Psoas muscle (tissue), 8 donors: ENCODE data around the gene ARMC6. TPM values are rescaled to one million over a fixed set of nuclear protein-coding genes. Genes with fewer than 3 reads are reported as not detected.

Source experiments
- ATAC-seq, 4 donors: fragments of 200-7000 bp; cut with Tn5 transposase; one replicate each; pipeline ENCODE4 v1.9.1; 2020; ENCODE audit warnings: moderate library complexity in 3 of 4, mild to moderate bottlenecking in 2 of 4
- DNase-seq, 2 donors: peaks; one replicate each; pipeline ENCODE4 v3.0.0-alpha.2; 2020
- H3K27ac ChIP-seq: fragments of 200-600 bp; one replicate; pipeline ENCODE4 v1.8.0; 2022
- H3K27me3 ChIP-seq, 3 donors: fragments of 200-600 bp in 1 of 3; one replicate each; pipeline versions ENCODE4 v1.6.1 to v1.8.0; 2013 to 2022; ENCODE audit warnings: low read length in 2 of 3, mild to moderate bottlenecking in 2 of 3, moderate library complexity in 1 of 3; ENCODE audit not compliant: insufficient read depth in 3 of 3
- H3K36me3 ChIP-seq, 2 donors: fragments of 200-600 bp in 1 of 2; one replicate each; pipeline versions ENCODE4 v1.6.1 to v1.8.0; 2013 to 2022; ENCODE audit warnings: low read depth in 1 of 2, mild to moderate bottlenecking in 1 of 2, moderate library complexity in 1 of 2; ENCODE audit not compliant: insufficient read depth in 1 of 2
- H3K4me1 ChIP-seq: fragments of 200-600 bp; one replicate; pipeline ENCODE4 v1.8.0; 2022
- H3K4me3 ChIP-seq: fragments of 200-600 bp; one replicate; pipeline ENCODE4 v1.8.0; 2022; ENCODE audit warnings: mild to moderate bottlenecking
- H3K9me3 ChIP-seq: fragments of 200-600 bp; one replicate; pipeline ENCODE4 v1.8.0; 2022
- CTCF ChIP-seq: fragments of 200-600 bp; IDR thresholded peaks from one replicate; pipeline ENCODE4 v1.8.0; 2022; ENCODE audit warnings: antibody characterized with exemption
- WGBS, 3 donors: extraction: QIAGEN DNeasy Blood & Tissue Kit; methylation state at CpG; one replicate each; pipeline versions ENCODE4 v1.1.6 to v1.1.7; 2013; 5-methylcytosine and 5-hydroxymethylcytosine counted together
- intact Hi-C, 2 donors: fragments of 100-400 bp; cut with DNase I; formaldehyde crosslinking; loops; one replicate each; pipeline versions ENCODE4 v1.11.0 to v1.14.2; 2022
- polyA plus RNA-seq, 3 donors: library from polyadenylated mRNA; stranded (reverse); fragments of 200-250 nt; gene quantifications; one replicate each; pipeline ENCODE4 v1.2.3, GENCODE V29; 2013
- total RNA-seq, 4 donors: library from RNA; stranded (reverse); fragmentation: NEBNext Ultra II Directional in 2 of 4; extraction: Animal tissue kit (Norgen Biotek cat#: 25700) in 2 of 4; gene quantifications; one replicate each; pipeline versions ENCODE4 v1.2.1 to v1.2.4, GENCODE V29; 2021 to 2023
- donor health status: healthy with polysubstance abuse.
- donor health status: DM: no; HTN: no; CAD: no; lungs with moderate emphysema.
- donor health status: Bipolar disorder and iron deficiency.
- donor health status: healthy.
- donor health status: DM: yes; HTN: yes; CAD: no.
- donor health status: DM: no; HTN: no; CAD: no.
- donor health status: DM: no; HTN: no; CAD: no.
- donor health status: DM: yes; HTN: yes; CAD: no.

ARMC6 gene
- total and polyA plus RNA-seq, 7 donors: 13.7 to 74.1 (median 22.6) TPM

- TF ChIP-seq CTCF: no peak
- Histone ChIP-seq H3K27ac (no peak overlapping the region), H3K36me3 (peaks cover 0 to 51% of the 10 kb centered on the region in 2 donors), H3K4me1 (peaks cover 6% of the 10 kb centered on the region), H3K27me3 (no peaks in the 10 kb centered on the region), H3K9me3 (no peaks in the 10 kb centered on the region), H3K4me3 (no peak overlapping the region)
- intact Hi-C loops: no loop called here
- ATAC-seq: peak in 1 of 4 donors; percentile 16
- WGBS, 3 donors: 93% methylated on average over 13 of the region's 13 CpGs
- DNase-seq: no peak
Observed at GRCh38 chr19:19042732-19043280, 9.4 kb downstream of the ARMC6 start.

- TF ChIP-seq CTCF: no peak
- H3K27me3 ChIP-seq: no peaks in the 10 kb centered on the region
- H3K4me1 ChIP-seq: peaks cover 6% of the 10 kb centered on the region
- H3K36me3 ChIP-seq: peaks cover 0 to 53% of the 10 kb centered on the region in 2 donors
- no peak overlapping the region for H3K27ac ChIP-seq
- intact Hi-C loops: no loop called here
- no peaks in the 10 kb centered on the region for H3K9me3 ChIP-seq
- H3K4me3 ChIP-seq: no peak overlapping the region
- ATAC-seq: no peak
- 87 to 94% (median 93%) methylated on average over 5 to 6 of the region's 6 CpGs for WGBS, 3 donors
- DNase-seq: no peak
Observed at GRCh38 chr19:19043481-19043880, 10.1 kb downstream of the ARMC6 start.

- ATAC-seq (no peak), DNase-seq (no peak)
- peaks cover 0 to 56% of the 10 kb centered on the region in 2 donors for H3K36me3 ChIP-seq
- no peak for TF ChIP-seq CTCF
- 89 to 96% (median 91%) methylated on average over 6 of the region's 6 CpGs for WGBS, 3 donors
- intact Hi-C loops: no loop called here
- peaks cover 6% of the 10 kb centered on the region for H3K4me1 ChIP-seq
- H3K27ac ChIP-seq: no peak overlapping the region
- H3K27me3 ChIP-seq: no peaks in the 10 kb centered on the region
- H3K9me3 ChIP-seq: no peaks in the 10 kb centered on the region
- no peak overlapping the region for H3K4me3 ChIP-seq
Observed at GRCh38 chr19:19043881-19044280, 10.5 kb downstream of the ARMC6 start.

GRCh38 chr19:19049406-19049805 is 16.0 kb downstream of the ARMC6 start:
- no peaks in the 10 kb centered on the region for H3K4me1 ChIP-seq
- H3K27me3 ChIP-seq: no peaks in the 10 kb centered on the region
- ATAC-seq (no peak), DNase-seq (no peak)
- H3K4me3 ChIP-seq: no peak overlapping the region
- H3K9me3 ChIP-seq: no peaks in the 10 kb centered on the region
- 95 to 97% (median 97%) methylated on average over 2 of the region's 2 CpGs for WGBS, 3 donors
- H3K27ac ChIP-seq: no peak overlapping the region
- no peak for TF ChIP-seq CTCF
- intact Hi-C loops: no loop called here
- H3K36me3 ChIP-seq: peaks cover 0 to 70% of the 10 kb centered on the region in 2 donors

- H3K9me3 ChIP-seq: no peaks in the 10 kb centered on the region
- WGBS, 3 donors: 93 to 96% (median 96%) methylated on average over 4 of the region's 4 CpGs
- intact Hi-C loops: loop anchor here in 1 of 2 donors (10.0 kb wide), 1 partner anchor 125 kb away; the partner anchor contains the start of gene MEF2B
- ATAC-seq (no peak), DNase-seq (no peak)
- no peaks in the 10 kb centered on the region for H3K4me1 ChIP-seq
- H3K27ac ChIP-seq: no peak overlapping the region
- no peaks in the 10 kb centered on the region for H3K27me3 ChIP-seq
- TF ChIP-seq CTCF: no peak
- H3K36me3 ChIP-seq: peaks cover under 1 to 70% of the 10 kb centered on the region in 2 donors
- no peak overlapping the region for H3K4me3 ChIP-seq
Observed at GRCh38 chr19:19050104-19050503, 16.7 kb downstream of the ARMC6 start.
